HG02571 (cell line): Measurements from ENCODE around the gene RPL36AL.
"Not testable (repeated sequence)": the region's sequence is repeated elsewhere in the genome, so short reads cannot be mapped to it uniquely, and the experiment has no call there.

Experiments
- ATAC-seq: cut with Tn5 transposase; IDR thresholded peaks from one replicate; pipeline ENCODE4 v1.9.1; 2021; ENCODE audit warnings: mild to moderate bottlenecking, moderate library complexity; ENCODE audit not compliant: unreplicated experiment

The RPL36AL gene

GRCh38 chr14:49619730-49620129 lies 696 bp downstream of the RPL36AL start:
- no peak for ATAC-seq

GRCh38 chr14:49619273-49619672 lies 1.2 kb downstream of the RPL36AL start:
- ATAC-seq: not testable (repeated sequence)

- ATAC-seq: no peak
Measured at GRCh38 chr14:49617852-49618519, 2.4 kb downstream of the RPL36AL start.

- no peak for ATAC-seq
Measured at GRCh38 chr14:49615776-49616175, 4.7 kb downstream of the RPL36AL start.

- ATAC-seq: no peak
Measured at GRCh38 chr14:49614196-49614595, 6.2 kb downstream of the RPL36AL start.

GRCh38 chr14:49612671-49613070 lies 7.8 kb downstream of the RPL36AL start:
- no peak for ATAC-seq

- ATAC-seq: no peak
Measured at GRCh38 chr14:49612251-49612650, 8.2 kb downstream of the RPL36AL start.

GRCh38 chr14:49607583-49607982 lies 12.8 kb downstream of the RPL36AL start:
- ATAC-seq: no peak

- ATAC-seq: peak; percentile 54
Measured at GRCh38 chr14:49598485-49599300, 21.7 kb downstream of the RPL36AL start, which contains the start of gene LRR1. Gene LRR1, plus strand, starts transcription at chr14:49598940. Its CDS starts 81 bp downstream, at chr14:49599021.

- no peak for ATAC-seq
Measured at GRCh38 chr14:49598189-49598484, 22.3 kb downstream of the RPL36AL start.

- no peak for ATAC-seq
Measured at GRCh38 chr14:49594347-49595091, 25.9 kb downstream of the RPL36AL start.

- no peak for ATAC-seq
Measured at GRCh38 chr14:49593016-49593415, 27.4 kb downstream of the RPL36AL start.

- no peak for ATAC-seq
Measured at GRCh38 chr14:49589387-49589786, 31.0 kb downstream of the RPL36AL start.

- ATAC-seq: peak; percentile 19
Measured at GRCh38 chr14:49586673-49587460, 33.6 kb downstream of the RPL36AL start.

- ATAC-seq: peak; percentile 91
Measured at GRCh38 chr14:49585803-49586672, 34.4 kb downstream of the RPL36AL start, which contains the start of gene RPS29. Gene RPS29, minus strand, starts transcription at chr14:49586380. Its CDS starts 34 bp downstream, at chr14:49586346.

GRCh38 chr14:49584981-49585640 lies 35.3 kb downstream of the RPL36AL start:
- ATAC-seq: not testable (repeated sequence)

- no peak for ATAC-seq
Measured at GRCh38 chr14:49584058-49584457, 36.4 kb downstream of the RPL36AL start.

- no peak for ATAC-seq
Measured at GRCh38 chr14:49583629-49584028, 36.8 kb downstream of the RPL36AL start.
